Osteocyte (in vitro differentiated cells): ENCODE measurements around the gene RHEBL1. TPM values are rescaled to one million over a fixed set of nuclear protein-coding genes. Genes with fewer than 3 reads are reported as not detected.

Experiments used
- DNase-seq: peaks from one replicate; pipeline ENCODE4 v3.0.0; 2021; ENCODE audit warnings: mixed read lengths; ENCODE audit not compliant: unreplicated experiment; ENCODE audit errors: extremely low spot score
- H3K27ac Mint-ChIP-seq: one replicate; pipeline ENCODE4 v1.8.0; 2021; ENCODE audit warnings: mild to moderate bottlenecking, mixed read lengths; ENCODE audit not compliant: unreplicated experiment
- H3K27me3 Mint-ChIP-seq: one replicate; pipeline ENCODE4 v1.8.0; 2021; ENCODE audit warnings: mixed read lengths; ENCODE audit not compliant: unreplicated experiment
- H3K36me3 Mint-ChIP-seq: one replicate; pipeline ENCODE4 v1.8.0; 2021; ENCODE audit warnings: mixed read lengths; ENCODE audit not compliant: unreplicated experiment
- H3K4me1 Mint-ChIP-seq: one replicate; pipeline ENCODE4 v1.8.0; 2021; ENCODE audit warnings: mixed read lengths; ENCODE audit not compliant: unreplicated experiment
- H3K4me3 Mint-ChIP-seq: one replicate; pipeline ENCODE4 v1.8.0; 2021; ENCODE audit warnings: mild to moderate bottlenecking, moderate library complexity, mixed read lengths; ENCODE audit not compliant: unreplicated experiment
- H3K9me3 Mint-ChIP-seq: one replicate; pipeline ENCODE4 v1.8.0; 2021; ENCODE audit warnings: mixed read lengths; ENCODE audit not compliant: unreplicated experiment
- CTCF ChIP-seq: fragments of 200-600 bp; sonication (generic); IDR thresholded peaks from 2 replicates; pipeline ENCODE4 v1.5.0; 2021; ENCODE audit warnings: antibody characterized with exemption, mild to moderate bottlenecking, moderate library complexity
- total RNA-seq: library from RNA; stranded (reverse); gene quantifications from 2 replicates; pipeline ENCODE4 v1.2.1, GENCODE V29; 2021

The RHEBL1 gene
- total RNA-seq, 1 donor from 2014 or later, result 1.2 TPM

GRCh38 chr12:49043856-49044258 lies 25.9 kb downstream of the RHEBL1 start:
- DNase-seq, result no peak
- no peaks in the 10 kb centered on the region for H3K4me1 Mint-ChIP-seq
- no peaks in the 10 kb centered on the region for H3K27me3 Mint-ChIP-seq
- H3K27ac Mint-ChIP-seq, result no peak overlapping the region
- H3K9me3 Mint-ChIP-seq, result no peaks in the 10 kb centered on the region
- no peak overlapping the region for H3K4me3 Mint-ChIP-seq
- H3K36me3 Mint-ChIP-seq, result peaks cover 51% of the 10 kb centered on the region
- peak; percentile 66 for TF ChIP-seq CTCF

GRCh38 chr12:49043241-49043640 lies 26.5 kb downstream of the RHEBL1 start:
- Mint-ChIP-seq H3K27me3 (no peaks in the 10 kb centered on the region), H3K27ac (no peak overlapping the region), H3K4me1 (no peaks in the 10 kb centered on the region), H3K9me3 (no peaks in the 10 kb centered on the region), H3K36me3 (peaks cover 48% of the 10 kb centered on the region), H3K4me3 (no peak overlapping the region)
- no peak for TF ChIP-seq CTCF
- no peak for DNase-seq

- H3K27me3 Mint-ChIP-seq, result no peaks in the 10 kb centered on the region
- no peak for DNase-seq
Measured at GRCh38 chr12:49041881-49042484, 27.8 kb downstream of the RHEBL1 start.

GRCh38 chr12:49041036-49041880 lies 28.5 kb downstream of the RHEBL1 start:
- TF ChIP-seq CTCF, result no peak
- Mint-ChIP-seq H3K36me3 (peaks cover 45% of the 10 kb centered on the region), H3K4me3 (no peak overlapping the region), H3K4me1 (no peaks in the 10 kb centered on the region), H3K27ac (no peak overlapping the region), H3K27me3 (no peaks in the 10 kb centered on the region), H3K9me3 (no peaks in the 10 kb centered on the region)
- DNase-seq, result no peak

More at GRCh38 chr12:49041881-49042484, 27.8 kb downstream of the RHEBL1 start:
- Mint-ChIP-seq H3K4me3 (no peak overlapping the region), H3K27ac (no peak overlapping the region), H3K36me3 (peaks cover 42% of the 10 kb centered on the region), H3K9me3 (no peaks in the 10 kb centered on the region), H3K4me1 (no peaks in the 10 kb centered on the region)
- TF ChIP-seq CTCF, result no peak

GRCh38 chr12:49040364-49040855 lies 29.4 kb downstream of the RHEBL1 start:
- Mint-ChIP-seq H3K9me3 (no peaks in the 10 kb centered on the region), H3K4me1 (no peaks in the 10 kb centered on the region), H3K27ac (no peak overlapping the region), H3K27me3 (no peaks in the 10 kb centered on the region), H3K4me3 (no peak overlapping the region), H3K36me3 (peaks cover 43% of the 10 kb centered on the region)
- TF ChIP-seq CTCF, result no peak
- no peak for DNase-seq
